HepG2 (cell line): ENCODE measurements around the gene CCNB1. TPM values are rescaled to one million over a fixed set of nuclear protein-coding genes. Genes with fewer than 3 reads are reported as not detected.

Source experiments
- ARNTL ChIP-seq: sonication (generic); formaldehyde crosslinking; IDR thresholded peaks from 2 replicates; pipeline ENCODE4 v1.4.0; 2020; ENCODE audit warnings: mild to moderate bottlenecking, missing genetic modification reagents
- CBFB ChIP-seq: sonication (generic); formaldehyde crosslinking; IDR thresholded peaks from 2 replicates; pipeline ENCODE4 v1.4.0; 2020; ENCODE audit warnings: missing genetic modification reagents
- ESRRA ChIP-seq: sonication (generic); formaldehyde crosslinking; IDR thresholded peaks from 2 replicates; pipeline ENCODE4 v1.5.1; 2020; ENCODE audit warnings: mild to moderate bottlenecking, low read depth, missing genetic modification reagents
- KAT7 ChIP-seq: IDR thresholded peaks from 2 replicates; pipeline ENCODE4 v1.6.1; 2018; ENCODE audit warnings: borderline replicate concordance, missing compliant biosample characterization
- LCORL ChIP-seq, 2 experiments: fragments of 450-650 bp in 1 of 2; sonication (generic) in 1 of 2; formaldehyde crosslinking in 1 of 2; IDR thresholded peaks; 2 replicates each; pipeline versions ENCODE4 v1.5.0 to v1.6.1; 2017 to 2020; ENCODE audit warnings: antibody characterized with exemption in 1 of 2, missing genetic modification reagents in 1 of 2
- MAFG ChIP-seq: sonication (generic); formaldehyde crosslinking; IDR thresholded peaks from 2 replicates; pipeline ENCODE4 v1.5.1; 2020; ENCODE audit warnings: mild to moderate bottlenecking, missing genetic modification reagents
- NR2F1 ChIP-seq, 2 experiments: fragments of 450-650 bp in 1 of 2; formaldehyde crosslinking in 1 of 2; IDR thresholded peaks; 2 replicates each; pipeline versions ENCODE4 v1.5.0 to v1.6.1; 2016 to 2020; ENCODE audit warnings: mild to moderate bottlenecking in 1 of 2, missing compliant biosample characterization in 1 of 2, missing genetic modification reagents in 1 of 2, moderate library complexity in 1 of 2
- PHF21A ChIP-seq: sonication (generic); formaldehyde crosslinking; IDR thresholded peaks from 2 replicates; pipeline ENCODE4 v1.5.0; 2020; ENCODE audit warnings: mild to moderate bottlenecking, missing genetic modification reagents
- REL ChIP-seq: sonication (generic); formaldehyde crosslinking; conservative IDR thresholded peaks from 2 replicates; pipeline ENCODE4 v1.8.0; 2022; ENCODE audit warnings: mild to moderate bottlenecking, missing genetic modification reagents, moderate library complexity
- SMAD3 ChIP-seq: sonication (generic); formaldehyde crosslinking; IDR thresholded peaks from 2 replicates; pipeline ENCODE4 v1.4.0; 2020; ENCODE audit warnings: missing genetic modification reagents
- TAF15 ChIP-seq: fragments of 200-400 bp; formaldehyde crosslinking; IDR thresholded peaks from one replicate; pipeline ENCODE4 v1.6.1; 2018; ENCODE audit warnings: mild to moderate bottlenecking, low read depth, low read length; ENCODE audit not compliant: poor library complexity, severe bottlenecking
- ZFP1 ChIP-seq: IDR thresholded peaks from 2 replicates; pipeline ENCODE4 v1.6.1; 2016
- ZMYM3 ChIP-seq: sonication (generic); formaldehyde crosslinking; IDR thresholded peaks from 2 replicates; pipeline ENCODE4 v1.5.1; 2020; ENCODE audit warnings: mild to moderate bottlenecking, missing genetic modification reagents
- ZNF263 ChIP-seq: sonication (generic); formaldehyde crosslinking; IDR thresholded peaks from 2 replicates; pipeline ENCODE4 v1.4.0; 2020; ENCODE audit warnings: missing genetic modification reagents
- ZNF296 ChIP-seq: sonication (generic); formaldehyde crosslinking; conservative IDR thresholded peaks from 2 replicates; pipeline ENCODE4 v1.5.0; 2020; ENCODE audit warnings: mild to moderate bottlenecking, missing genetic modification reagents
- ZNF30 ChIP-seq: sonication (generic); formaldehyde crosslinking; IDR thresholded peaks from 2 replicates; pipeline ENCODE4 v1.5.0; 2020; ENCODE audit warnings: mild to moderate bottlenecking, missing genetic modification reagents
- ZNF333 ChIP-seq: sonication (generic); formaldehyde crosslinking; IDR thresholded peaks from 2 replicates; pipeline ENCODE4 v1.4.0; 2020; ENCODE audit warnings: mild to moderate bottlenecking, missing genetic modification reagents, borderline replicate concordance
- ZNF441 ChIP-seq: sonication (generic); formaldehyde crosslinking; IDR thresholded peaks from 2 replicates; pipeline ENCODE4 v1.7.0; 2021; ENCODE audit warnings: missing genetic modification reagents, borderline replicate concordance
- ZNF564 ChIP-seq: sonication (generic); formaldehyde crosslinking; IDR thresholded peaks from 2 replicates; pipeline ENCODE4 v1.8.1; 2023; ENCODE audit warnings: mild to moderate bottlenecking, missing genetic modification reagents
- ZNF614 ChIP-seq: IDR thresholded peaks from 2 replicates; pipeline ENCODE4 v1.6.1; 2018; ENCODE audit warnings: missing biosample characterization, missing genetic modification reagents, inconsistent platforms, borderline replicate concordance
- ZNF777 ChIP-seq: sonication (generic); formaldehyde crosslinking; IDR thresholded peaks from 2 replicates; pipeline ENCODE4 v1.4.0; 2020; ENCODE audit warnings: missing genetic modification reagents
- polyA plus RNA-seq, 8 experiments: library from polyadenylated mRNA; depleted of rRNA in 3 of 8; stranded (reverse) in 7 of 8; unstranded in 1 of 8; fragments of >200 nt; fragmentation: Illumina TruSeq in 4 of 8; extraction: Trizol in 4 of 8; gene quantifications; 2 replicates each; pipeline versions ENCODE4 v1.2.1 to v1.2.3, GENCODE V29; 2011 to 2016; ENCODE audit warnings: low read depth in 4 of 8, missing spikeins in 1 of 8, mixed read lengths in 1 of 8; ENCODE audit not compliant: insufficient read depth in 1 of 8
- total RNA-seq, 5 experiments: library from RNA; depleted of rRNA; stranded (reverse); fragments of >200 nt; fragmentation: Illumina TruSeq; extraction: Trizol; gene quantifications; 2 replicates each; pipeline ENCODE4 v1.2.3, GENCODE V29; 2016; ENCODE audit warnings: low read depth in 1 of 5
- TF ChIP-seq, protein P1 (sequence below): sonication (generic); formaldehyde crosslinking; IDR thresholded peaks from 2 replicates; pipeline ENCODE4 v1.5.1; 2020; ENCODE audit warnings: mild to moderate bottlenecking, missing genetic modification reagents, moderate library complexity
- TF ChIP-seq, protein P2 (sequence below): sonication (generic); formaldehyde crosslinking; IDR thresholded peaks from 2 replicates; pipeline ENCODE4; 2020; ENCODE audit warnings: missing genetic modification reagents, mild to moderate bottlenecking, borderline replicate concordance

CCNB1 gene
- total and polyA plus RNA-seq, 2 of the 13 experiments (the other 11 are each of a cell fraction or from before 2014, with no cell fraction given): 82.3 to 316 TPM

DNA sequence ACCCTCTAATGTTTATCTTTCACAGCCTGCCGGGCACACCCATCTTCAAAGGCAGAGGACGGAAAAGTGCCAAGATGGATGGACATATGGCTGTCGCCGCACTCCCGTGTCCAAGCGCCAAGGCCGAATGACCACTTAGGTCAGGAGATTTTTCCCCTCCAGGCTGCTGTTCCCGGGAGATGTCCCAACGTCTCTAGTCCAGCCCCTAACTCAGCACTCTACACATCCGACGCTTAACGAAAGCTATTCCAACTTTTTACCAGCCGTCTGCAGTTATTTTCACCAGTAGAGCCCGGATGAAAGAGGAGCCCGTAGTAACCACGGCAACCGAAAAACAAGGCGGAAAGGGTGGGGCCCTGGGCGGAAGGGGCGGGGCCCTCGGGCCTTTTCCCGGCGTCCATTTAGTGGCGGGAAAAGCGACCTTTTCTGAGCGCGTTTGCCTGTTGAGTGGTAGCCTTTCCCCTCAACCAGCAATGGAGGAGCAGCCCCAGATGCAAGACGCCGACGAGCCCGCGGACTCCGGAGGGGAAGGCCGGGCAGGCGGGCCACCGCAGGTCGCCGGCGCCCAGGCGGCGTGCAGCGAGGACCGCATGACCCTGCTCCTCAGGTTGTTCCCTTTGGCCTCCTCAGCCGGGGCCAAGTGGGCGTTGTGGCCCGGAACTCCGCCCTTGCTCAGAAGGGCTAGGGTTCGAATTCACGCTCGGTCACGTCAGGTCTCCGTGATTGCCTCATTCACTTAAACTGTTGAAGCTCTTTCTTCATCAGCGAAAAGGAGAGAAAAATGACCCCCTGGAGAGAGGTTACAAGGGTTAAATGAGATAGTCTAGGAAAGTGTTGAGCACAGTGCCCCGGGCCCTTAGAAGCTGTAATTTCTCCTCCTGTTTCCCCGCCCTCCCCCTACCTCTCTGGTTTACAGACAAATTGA is 22.5 kb downstream of the CCNB1 start, which contains the start of gene CENPH (continued):
- TF ChIP-seq LCORL (IDR thresholded peaks at IDR 0.05) (no peak), LCORL (CRISPR knock-in tag; IDR thresholded peaks at IDR 0.05) (peak; percentile 15; the same call in 1 of the 2 replicates), ZNF564 (no peak), ZNF296 (CRISPR knock-in tag) (no peak), ARNTL (peak; percentile 42; the same call in 1 of the 2 replicates), ZNF30 (CRISPR knock-in tag) (no peak), KAT7 (CRISPR knock-in tag) (no peak), NR2F1 (CRISPR knock-in tag; IDR thresholded peaks at IDR 0.05) (no peak), TAF15 (no peak), PHF21A (peak; percentile 81), CBFB (CRISPR knock-in tag) (0 out of 2 replicates have a peak, but pooled peaks have one; percentile 59), ZNF441 (no peak), ZNF263 (CRISPR knock-in tag) (peak; percentile 20; the same call in 1 of the 2 replicates), ZFP1 (CRISPR knock-in tag) (0 out of 2 replicates have a peak, but pooled peaks have one; percentile 47), ZMYM3 (CRISPR knock-in tag) (peak; percentile 62), REL (CRISPR knock-in tag) (0 out of 2 replicates have a peak, but pooled peaks have one; percentile 28), ZNF777 (CRISPR knock-in tag) (peak; percentile 31; the same call in 1 of the 2 replicates), ZNF614 (CRISPR knock-in tag) (no peak), MAFG (CRISPR knock-in tag) (no peak), SMAD3 (CRISPR knock-in tag) (no peak), ESRRA (CRISPR knock-in tag) (peak; percentile 58; the same call in 1 of the 2 replicates), ZNF333 (CRISPR knock-in tag) (0 out of 2 replicates have a peak, but pooled peaks have one; percentile 45)
- TF ChIP-seq, protein P1, sequence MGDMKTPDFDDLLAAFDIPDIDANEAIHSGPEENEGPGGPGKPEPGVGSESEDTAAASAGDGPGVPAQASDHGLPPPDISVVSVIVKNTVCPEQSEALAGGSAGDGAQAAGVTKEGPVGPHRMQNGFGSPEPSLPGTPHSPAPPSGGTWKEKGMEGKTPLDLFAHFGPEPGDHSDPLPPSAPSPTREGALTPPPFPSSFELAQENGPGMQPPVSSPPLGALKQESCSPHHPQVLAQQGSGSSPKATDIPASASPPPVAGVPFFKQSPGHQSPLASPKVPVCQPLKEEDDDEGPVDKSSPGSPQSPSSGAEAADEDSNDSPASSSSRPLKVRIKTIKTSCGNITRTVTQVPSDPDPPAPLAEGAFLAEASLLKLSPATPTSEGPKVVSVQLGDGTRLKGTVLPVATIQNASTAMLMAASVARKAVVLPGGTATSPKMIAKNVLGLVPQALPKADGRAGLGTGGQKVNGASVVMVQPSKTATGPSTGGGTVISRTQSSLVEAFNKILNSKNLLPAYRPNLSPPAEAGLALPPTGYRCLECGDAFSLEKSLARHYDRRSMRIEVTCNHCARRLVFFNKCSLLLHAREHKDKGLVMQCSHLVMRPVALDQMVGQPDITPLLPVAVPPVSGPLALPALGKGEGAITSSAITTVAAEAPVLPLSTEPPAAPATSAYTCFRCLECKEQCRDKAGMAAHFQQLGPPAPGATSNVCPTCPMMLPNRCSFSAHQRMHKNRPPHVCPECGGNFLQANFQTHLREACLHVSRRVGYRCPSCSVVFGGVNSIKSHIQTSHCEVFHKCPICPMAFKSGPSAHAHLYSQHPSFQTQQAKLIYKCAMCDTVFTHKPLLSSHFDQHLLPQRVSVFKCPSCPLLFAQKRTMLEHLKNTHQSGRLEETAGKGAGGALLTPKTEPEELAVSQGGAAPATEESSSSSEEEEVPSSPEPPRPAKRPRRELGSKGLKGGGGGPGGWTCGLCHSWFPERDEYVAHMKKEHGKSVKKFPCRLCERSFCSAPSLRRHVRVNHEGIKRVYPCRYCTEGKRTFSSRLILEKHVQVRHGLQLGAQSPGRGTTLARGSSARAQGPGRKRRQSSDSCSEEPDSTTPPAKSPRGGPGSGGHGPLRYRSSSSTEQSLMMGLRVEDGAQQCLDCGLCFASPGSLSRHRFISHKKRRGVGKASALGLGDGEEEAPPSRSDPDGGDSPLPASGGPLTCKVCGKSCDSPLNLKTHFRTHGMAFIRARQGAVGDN: peak; percentile 96
- TF ChIP-seq, protein P2, sequence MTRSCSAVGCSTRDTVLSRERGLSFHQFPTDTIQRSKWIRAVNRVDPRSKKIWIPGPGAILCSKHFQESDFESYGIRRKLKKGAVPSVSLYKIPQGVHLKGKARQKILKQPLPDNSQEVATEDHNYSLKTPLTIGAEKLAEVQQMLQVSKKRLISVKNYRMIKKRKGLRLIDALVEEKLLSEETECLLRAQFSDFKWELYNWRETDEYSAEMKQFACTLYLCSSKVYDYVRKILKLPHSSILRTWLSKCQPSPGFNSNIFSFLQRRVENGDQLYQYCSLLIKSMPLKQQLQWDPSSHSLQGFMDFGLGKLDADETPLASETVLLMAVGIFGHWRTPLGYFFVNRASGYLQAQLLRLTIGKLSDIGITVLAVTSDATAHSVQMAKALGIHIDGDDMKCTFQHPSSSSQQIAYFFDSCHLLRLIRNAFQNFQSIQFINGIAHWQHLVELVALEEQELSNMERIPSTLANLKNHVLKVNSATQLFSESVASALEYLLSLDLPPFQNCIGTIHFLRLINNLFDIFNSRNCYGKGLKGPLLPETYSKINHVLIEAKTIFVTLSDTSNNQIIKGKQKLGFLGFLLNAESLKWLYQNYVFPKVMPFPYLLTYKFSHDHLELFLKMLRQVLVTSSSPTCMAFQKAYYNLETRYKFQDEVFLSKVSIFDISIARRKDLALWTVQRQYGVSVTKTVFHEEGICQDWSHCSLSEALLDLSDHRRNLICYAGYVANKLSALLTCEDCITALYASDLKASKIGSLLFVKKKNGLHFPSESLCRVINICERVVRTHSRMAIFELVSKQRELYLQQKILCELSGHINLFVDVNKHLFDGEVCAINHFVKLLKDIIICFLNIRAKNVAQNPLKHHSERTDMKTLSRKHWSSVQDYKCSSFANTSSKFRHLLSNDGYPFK: peak; percentile 86; the same call in 1 of the 2 replicates
